Neural crest cell (in vitro differentiated cells): ENCODE measurements around the gene SHMT1. TPM values are rescaled to one million over a fixed set of nuclear protein-coding genes. Genes with fewer than 3 reads are reported as not detected.
A peak's percentile ranks its signal among the peaks of the same experiment; 100 is the strongest.

ENCODE experiments used
- DNase-seq: peaks from one replicate; pipeline ENCODE4 v3.0.0; 2021; ENCODE audit warnings: low read depth, mixed read lengths, low spot score
- H3K27ac Mint-ChIP-seq: one replicate; pipeline ENCODE4 v1.8.0; 2021; ENCODE audit warnings: mild to moderate bottlenecking, mixed read lengths; ENCODE audit not compliant: unreplicated experiment
- H3K27me3 Mint-ChIP-seq: 2 replicates; pipeline ENCODE4 v1.8.0; 2021; ENCODE audit warnings: low read depth, mild to moderate bottlenecking, mixed read lengths
- H3K36me3 Mint-ChIP-seq: 2 replicates; pipeline ENCODE4 v1.8.0; 2021; ENCODE audit warnings: low read depth, mild to moderate bottlenecking, mixed read lengths
- H3K4me1 Mint-ChIP-seq: 2 replicates; pipeline ENCODE4 v1.8.0; 2021; ENCODE audit warnings: mixed read lengths
- H3K4me3 Mint-ChIP-seq: one replicate; pipeline ENCODE4 v1.8.0; 2021; ENCODE audit warnings: mild to moderate bottlenecking, mixed read lengths
- H3K9me3 Mint-ChIP-seq: 2 replicates; pipeline ENCODE4 v1.8.0; 2021; ENCODE audit warnings: mixed read lengths
- CTCF ChIP-seq: fragments of 200-600 bp; sonication (generic); conservative IDR thresholded peaks from 2 replicates; pipeline ENCODE4 v1.5.0; 2021; ENCODE audit warnings: antibody characterized with exemption, mild to moderate bottlenecking
- total RNA-seq: library from RNA; stranded (reverse); gene quantifications from 2 replicates; pipeline ENCODE4 v1.2.1, GENCODE V29; 2021

Gene SHMT1
- total RNA-seq, 1 donor from 2014 or later = 43.9 TPM

GRCh38 chr17:18327093-18327492 is 36.3 kb downstream of the SHMT1 start:
- Mint-ChIP-seq H3K4me3 (no peak overlapping the region), H3K4me1 (no peaks in the 10 kb centered on the region), H3K27me3 (no peaks in the 10 kb centered on the region), H3K27ac (no peak overlapping the region), H3K36me3 (peaks cover 7% of the 10 kb centered on the region), H3K9me3 (no peaks in the 10 kb centered on the region)
- no peak for DNase-seq
- no peak for TF ChIP-seq CTCF

GRCh38 chr17:18326572-18326971 is 36.8 kb downstream of the SHMT1 start:
- Mint-ChIP-seq H3K27ac (no peak overlapping the region), H3K4me1 (no peaks in the 10 kb centered on the region), H3K27me3 (no peaks in the 10 kb centered on the region), H3K36me3 (peaks cover 5% of the 10 kb centered on the region), H3K9me3 (no peaks in the 10 kb centered on the region), H3K4me3 (no peak overlapping the region)
- no peak for DNase-seq
- no peak for TF ChIP-seq CTCF

- Mint-ChIP-seq H3K4me1 (no peaks in the 10 kb centered on the region), H3K27ac (no peak overlapping the region), H3K4me3 (no peak overlapping the region), H3K9me3 (no peaks in the 10 kb centered on the region), H3K36me3 (peaks cover 5% of the 10 kb centered on the region), H3K27me3 (no peaks in the 10 kb centered on the region)
- no peak for DNase-seq
- no peak for TF ChIP-seq CTCF
Measured at GRCh38 chr17:18326039-18326438, 37.3 kb downstream of the SHMT1 start.

- no peak for TF ChIP-seq CTCF
- Mint-ChIP-seq H3K9me3 (no peaks in the 10 kb centered on the region), H3K27ac (peak overlapping the region; percentile 5), H3K4me1 (peaks cover 9% of the 10 kb centered on the region), H3K36me3 (peaks cover 5% of the 10 kb centered on the region), H3K27me3 (no peaks in the 10 kb centered on the region), H3K4me3 (no peak overlapping the region)
- DNase-seq = no peak
Measured at GRCh38 chr17:18324140-18325050, 39.0 kb downstream of the SHMT1 start.

- Mint-ChIP-seq H3K36me3 (peaks cover 5% of the 10 kb centered on the region), H3K4me1 (peaks cover 12% of the 10 kb centered on the region), H3K27ac (no peak overlapping the region), H3K4me3 (no peak overlapping the region), H3K27me3 (no peaks in the 10 kb centered on the region), H3K9me3 (no peaks in the 10 kb centered on the region)
- no peak for TF ChIP-seq CTCF
- DNase-seq = no peak
Measured at GRCh38 chr17:18323507-18324139, 39.7 kb downstream of the SHMT1 start.
